Right atrium auricular region (tissue), 2 donors: ENCODE results near the gene RAPH1. TPM values are rescaled to one million over a fixed set of nuclear protein-coding genes. Genes with fewer than 3 reads are reported as not detected.

Experiments used
- DNase-seq: peaks from one replicate; pipeline ENCODE4 v3.0.0-alpha.2; 2019; ENCODE audit warnings: low spot score
- H3K27ac ChIP-seq, 2 donors: fragments of 200-600 bp; sonication (generic); 1 replicate in 1 of 2; 2 replicates in 1 of 2; pipeline ENCODE4 v1.5.1; 2016 to 2019
- H3K27me3 ChIP-seq, 2 donors: fragments of 200-600 bp; sonication (generic); one replicate each; pipeline versions ENCODE4 v1.5.1 to v1.6.0; 2017 to 2019
- H3K36me3 ChIP-seq: fragments of 200-600 bp; sonication (generic); one replicate; pipeline ENCODE4 v1.5.1; 2016
- H3K4me1 ChIP-seq, 2 donors: fragments of 200-600 bp; sonication (generic); one replicate each; pipeline versions ENCODE4 v1.5.1 to v1.6.0; 2017 to 2019
- H3K4me3 ChIP-seq, 2 donors: fragments of 200-600 bp; sonication (generic); 1 replicate in 1 of 2; 2 replicates in 1 of 2; pipeline ENCODE4 v1.5.1; 2017 to 2019; ENCODE audit warnings: mild to moderate bottlenecking in 1 of 2, moderate library complexity in 1 of 2
- H3K9me3 ChIP-seq, 2 donors: fragments of 200-600 bp; sonication (generic); one replicate each; pipeline ENCODE4 v1.5.1; 2019
- CTCF ChIP-seq, 2 donors: fragments of 200-600 bp; sonication (generic); IDR thresholded peaks; one replicate each; pipeline ENCODE4 v1.5.1; 2019; ENCODE audit warnings: antibody characterized with exemption in 2 of 2
- total RNA-seq, 2 donors: library from RNA; depleted of rRNA; stranded (reverse); fragments of >200 nt; gene quantifications; one replicate each; pipeline ENCODE4 v1.1.0, GENCODE V29; 2016

Gene RAPH1
- total RNA-seq, 2 donors from 2014 or later = 17.4 to 18.7 TPM

- TF ChIP-seq CTCF (IDR thresholded peaks at IDR 0.05) = no peak
- DNase-seq = no peak
- Histone ChIP-seq H3K4me3 (no peak overlapping the region), H3K9me3 (no peaks in the 10 kb centered on the region), H3K27me3 (no peaks in the 10 kb centered on the region), H3K4me1 (no peaks in the 10 kb centered on the region), H3K27ac (no peak overlapping the region), H3K36me3 (peaks cover 7% of the 10 kb centered on the region)
Observed at GRCh38 chr2:203476881-203477280, 58.2 kb downstream of the RAPH1 start.

DNA sequence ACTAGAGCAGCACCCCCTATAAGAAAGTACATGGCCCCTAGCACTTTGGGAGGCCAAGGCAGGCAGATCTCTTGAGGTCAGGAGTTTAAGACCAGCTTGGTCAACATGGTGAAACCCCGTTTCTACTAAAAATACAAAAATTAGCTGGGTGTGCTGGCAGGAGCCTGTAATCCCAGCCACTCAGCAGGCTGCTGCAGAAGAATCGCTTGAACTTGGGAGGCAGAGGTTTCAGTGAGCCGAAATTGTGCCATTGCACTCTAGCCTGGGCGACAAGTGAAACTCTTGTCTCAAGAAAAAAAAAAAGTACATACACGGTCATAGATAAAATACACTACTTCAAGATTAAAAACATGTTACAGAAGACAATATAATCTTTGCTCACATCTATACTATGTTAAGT is 63.8 kb downstream of the RAPH1 start:
- H3K9me3 ChIP-seq = no peaks in the 10 kb centered on the region
- no peaks in the 10 kb centered on the region for H3K4me1 ChIP-seq
- H3K4me3 ChIP-seq = no peak overlapping the region
- H3K36me3 ChIP-seq = peaks cover 4% of the 10 kb centered on the region
- TF ChIP-seq CTCF (IDR thresholded peaks at IDR 0.05) = no peak
- H3K27me3 ChIP-seq = no peaks in the 10 kb centered on the region
- no peak for DNase-seq
- no peak overlapping the region for H3K27ac ChIP-seq

- Histone ChIP-seq H3K27me3 (no peaks in the 10 kb centered on the region), H3K27ac (no peak overlapping the region), H3K4me1 (no peaks in the 10 kb centered on the region), H3K4me3 (no peak overlapping the region), H3K36me3 (no peaks in the 10 kb centered on the region), H3K9me3 (no peaks in the 10 kb centered on the region)
- no peak for TF ChIP-seq CTCF (IDR thresholded peaks at IDR 0.05)
- no peak for DNase-seq
Observed at GRCh38 chr2:203470371-203470770, 64.7 kb downstream of the RAPH1 start.

DNA sequence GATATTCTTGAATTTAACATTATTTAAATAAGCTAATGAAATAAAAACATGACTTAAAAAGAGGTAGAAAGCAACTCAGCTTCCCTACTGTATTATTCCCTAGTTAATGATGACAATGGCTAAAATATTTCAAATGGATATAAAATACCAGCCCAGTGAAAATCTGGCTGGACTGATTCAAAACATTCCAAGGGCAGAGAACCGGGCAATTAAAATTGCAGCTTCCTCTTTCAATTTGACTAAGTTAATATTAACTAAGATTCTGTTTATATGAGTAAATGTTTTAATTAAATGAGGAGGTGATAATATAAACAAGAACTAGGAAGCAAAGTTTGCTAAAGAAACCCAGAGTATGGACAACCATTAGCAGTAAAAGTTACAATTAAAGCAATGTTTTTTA is 65.6 kb downstream of the RAPH1 start:
- TF ChIP-seq CTCF (IDR thresholded peaks at IDR 0.05) = no peak
- Histone ChIP-seq H3K27me3 (no peaks in the 10 kb centered on the region), H3K4me1 (no peaks in the 10 kb centered on the region), H3K4me3 (no peak overlapping the region), H3K27ac (no peak overlapping the region), H3K9me3 (no peaks in the 10 kb centered on the region), H3K36me3 (no peaks in the 10 kb centered on the region)
- DNase-seq = no peak

- TF ChIP-seq CTCF (IDR thresholded peaks at IDR 0.05) = no peak
- Histone ChIP-seq H3K27ac (no peak overlapping the region), H3K36me3 (peaks cover 12% of the 10 kb centered on the region)
Observed at GRCh38 chr2:203463266-203463678, 71.8 kb downstream of the RAPH1 start.

GRCh38 chr2:203462308-203462707 is 72.8 kb downstream of the RAPH1 start:
- H3K9me3 ChIP-seq = no peaks in the 10 kb centered on the region
- no peak overlapping the region for H3K4me3 ChIP-seq
- no peaks in the 10 kb centered on the region for H3K27me3 ChIP-seq
- no peaks in the 10 kb centered on the region for H3K4me1 ChIP-seq
- peaks cover 12% of the 10 kb centered on the region for H3K36me3 ChIP-seq
- no peak for DNase-seq
- H3K27ac ChIP-seq = no peak overlapping the region
- TF ChIP-seq CTCF (IDR thresholded peaks at IDR 0.05) = no peak

More at GRCh38 chr2:203463266-203463678, 71.8 kb downstream of the RAPH1 start:
- Histone ChIP-seq H3K4me1 (no peaks in the 10 kb centered on the region), H3K27me3 (no peaks in the 10 kb centered on the region), H3K4me3 (no peak overlapping the region), H3K9me3 (no peaks in the 10 kb centered on the region)
- DNase-seq = no peak
